Measurements from ENCODE around the gene FOXN3. TPM values are rescaled to one million over a fixed set of nuclear protein-coding genes. Genes with fewer than 3 reads are reported as not detected.

Gene FOXN3
- total RNA-seq, 1 donor from 2014 or later: 15.0 TPM

GRCh38 chr14:89283327-89284060 lies 133.5 kb downstream of the FOXN3 start:
- no peak for DNase-seq (ENCODE audit: low read depth in 2 of 2)

- no peak for DNase-seq (ENCODE audit: low read depth in 2 of 2)
These were observed 134.8 kb downstream of the FOXN3 start for GRCh38 chr14:89282191-89282590.

GRCh38 chr14:89280600-89280999 lies 136.4 kb downstream of the FOXN3 start:
- DNase-seq (ENCODE audit: low read depth in 2 of 2): no peak

GRCh38 chr14:89279649-89280232 lies 137.3 kb downstream of the FOXN3 start:
- no peak for DNase-seq (ENCODE audit: low read depth in 2 of 2)

- DNase-seq (ENCODE audit: low read depth in 2 of 2): no peak
These were observed 139.8 kb downstream of the FOXN3 start for GRCh38 chr14:89277203-89277602.

GRCh38 chr14:89276424-89276975 lies 140.5 kb downstream of the FOXN3 start:
- DNase-seq (ENCODE audit: low read depth in 2 of 2): peak in 1 of 2 donors; percentile 10

- peak in 1 of 2 donors; percentile 11 for DNase-seq (ENCODE audit: low read depth in 2 of 2)
These were observed 146.4 kb downstream of the FOXN3 start for GRCh38 chr14:89270439-89271227.

- DNase-seq (ENCODE audit: low read depth in 2 of 2): peak in 1 of 2 donors; percentile 24
These were observed 147.6 kb downstream of the FOXN3 start for GRCh38 chr14:89269404-89269803.

GRCh38 chr14:89268514-89268913 lies 148.5 kb downstream of the FOXN3 start:
- DNase-seq (ENCODE audit: low read depth in 2 of 2): no peak

- no peak for DNase-seq (ENCODE audit: low read depth in 2 of 2)
These were observed 149.4 kb downstream of the FOXN3 start for GRCh38 chr14:89267656-89268055.

- DNase-seq (ENCODE audit: low read depth in 2 of 2): peak in 1 of 2 donors; percentile 30
These were observed 149.9 kb downstream of the FOXN3 start for GRCh38 chr14:89267163-89267562.

- DNase-seq (ENCODE audit: low read depth in 2 of 2): no peak
These were observed 150.3 kb downstream of the FOXN3 start for GRCh38 chr14:89266754-89267153.

GRCh38 chr14:89265234-89265633 lies 151.8 kb downstream of the FOXN3 start:
- no peak for DNase-seq (ENCODE audit: low read depth in 2 of 2)

- no peak for DNase-seq (ENCODE audit: low read depth in 2 of 2)
These were observed 152.7 kb downstream of the FOXN3 start for GRCh38 chr14:89264196-89264800.

GRCh38 chr14:89262041-89262440 lies 155.0 kb downstream of the FOXN3 start:
- no peak for DNase-seq (ENCODE audit: low read depth in 2 of 2)

- no peak for DNase-seq (ENCODE audit: low read depth in 2 of 2)
These were observed 156.1 kb downstream of the FOXN3 start for GRCh38 chr14:89260898-89261297.

GRCh38 chr14:89259951-89260609 lies 157.0 kb downstream of the FOXN3 start:
- DNase-seq (ENCODE audit: low read depth in 2 of 2): no peak

GRCh38 chr14:89258728-89259273 lies 158.2 kb downstream of the FOXN3 start:
- peak in 1 of 2 donors; percentile 12 for DNase-seq (ENCODE audit: low read depth in 2 of 2)

- DNase-seq (ENCODE audit: low read depth in 2 of 2): no peak
These were observed 160.1 kb downstream of the FOXN3 start for GRCh38 chr14:89256951-89257350.

- no peak for DNase-seq (ENCODE audit: low read depth in 2 of 2)
These were observed 160.8 kb downstream of the FOXN3 start for GRCh38 chr14:89256283-89256682.

GRCh38 chr14:89255852-89256251 lies 161.2 kb downstream of the FOXN3 start:
- no peak for DNase-seq (ENCODE audit: low read depth in 2 of 2)
